OCI-LY7 (cell line): ENCODE results near the gene SH2D7. TPM values are rescaled to one million over a fixed set of nuclear protein-coding genes. Genes with fewer than 3 reads are reported as not detected.

Experiments used
- BruUV-seq: library from RNA; stranded (reverse); fragments of 400-500 nt; replicated peaks from 2 replicates; lab custom pipeline; 2021; lab: Mats Ljungman, UMichigan
- CTCF ChIA-PET: fragments of 300-600 bp; sonication (Branson Sonifier 250); formaldehyde crosslinking; loops from one replicate; lab custom pipeline; 2022; ENCODE audit warnings: antibody characterized with exemption; ENCODE audit not compliant: unreplicated experiment; lab: Charles Lee
- POLR2A ChIA-PET: fragments of 300-600 bp; sonication (Branson Sonifier 250); formaldehyde crosslinking; loops from one replicate; lab custom pipeline; 2022; ENCODE audit warnings: antibody characterized with exemption; lab: Charles Lee
- DNase-seq: peaks from one replicate; pipeline ENCODE4 v3.0.0-alpha.2; 2015; ENCODE audit warnings: low spot score
- H2AFZ ChIP-seq: fragments of 200-600 bp; sonication (generic), shearing (Covaris generic); 2 replicates; pipeline ENCODE4 v1.6.1; 2014; ENCODE audit warnings: mild to moderate bottlenecking, antibody characterized with exemption, low read length, moderate library complexity
- H3K27ac ChIP-seq: fragments of 200-600 bp; sonication (generic); 2 replicates; pipeline ENCODE4 v1.5.1; 2014; ENCODE audit warnings: mixed run types, low read depth, mild to moderate bottlenecking, moderate library complexity, low read length, inconsistent platforms; ENCODE audit not compliant: poor library complexity, severe bottlenecking
- H3K36me3 ChIP-seq: fragments of 200-600 bp; sonication (generic); 2 replicates; pipeline ENCODE4 v1.6.1; 2014; ENCODE audit warnings: mild to moderate bottlenecking, antibody characterized with exemption, low read length, moderate library complexity, mixed read lengths; ENCODE audit not compliant: insufficient read depth
- H3K4me1 ChIP-seq: fragments of 200-600 bp; sonication (generic); 2 replicates; pipeline ENCODE4 v1.5.1; 2014; ENCODE audit warnings: mild to moderate bottlenecking, low read length; ENCODE audit not compliant: insufficient read depth, poor library complexity, severe bottlenecking
- H3K4me2 ChIP-seq: fragments of 200-600 bp; sonication (generic); 2 replicates; pipeline ENCODE4 v1.6.1; 2014; ENCODE audit warnings: mild to moderate bottlenecking, low read length
- H3K4me3 ChIP-seq: fragments of 200-600 bp; sonication (generic); 2 replicates; pipeline ENCODE4 v1.5.1; 2014; ENCODE audit warnings: mild to moderate bottlenecking, low read depth, low read length; ENCODE audit not compliant: poor library complexity, severe bottlenecking
- H3K79me2 ChIP-seq: fragments of 200-600 bp; sonication (generic); 2 replicates; pipeline ENCODE4 v1.6.1; 2016; ENCODE audit warnings: low read depth, mild to moderate bottlenecking, low read length, moderate library complexity, mixed read lengths; ENCODE audit not compliant: insufficient read depth
- H3K9me2 ChIP-seq: fragments of 200-600 bp; sonication (generic); 2 replicates; pipeline ENCODE4 v1.6.1; 2016; ENCODE audit warnings: mild to moderate bottlenecking, low read length, mixed read lengths; ENCODE audit not compliant: insufficient read depth
- H3K9me3 ChIP-seq: fragments of 200-600 bp; sonication (generic); 2 replicates; pipeline ENCODE4 v1.6.1; 2014; ENCODE audit warnings: mild to moderate bottlenecking, mixed run types, low read length, mixed read lengths
- H4K20me1 ChIP-seq: fragments of 200-600 bp; sonication (generic); 2 replicates; pipeline ENCODE4 v1.6.1; 2014; ENCODE audit warnings: mild to moderate bottlenecking, antibody characterized with exemption, low read length, moderate library complexity, mixed read lengths; ENCODE audit not compliant: insufficient read depth
- EZH2phosphoT487 ChIP-seq: fragments of 200-600 bp; sonication (generic); IDR thresholded peaks from 2 replicates; pipeline ENCODE4 v1.6.1; 2018; ENCODE audit warnings: low read depth, borderline replicate concordance, mild to moderate bottlenecking, mixed run types, antibody characterized with exemption, low read length, moderate library complexity, mixed read lengths
- intact Hi-C: fragments of 100-400 bp; cut with micrococcal nuclease; formaldehyde crosslinking; loops from one replicate; pipeline ENCODE4 v1.10.0; 2022; ENCODE audit not compliant: unreplicated experiment
- total RNA-seq, 2 experiments: library from RNA; depleted of rRNA in 1 of 2; stranded (reverse); fragments of >200 nt in 1 of 2; shearing (Covaris generic) in 1 of 2; gene quantifications; 2 replicates each; pipeline ENCODE4 v1.2.3, GENCODE V29; 2014 to 2022
- TF ChIP-seq, protein P1 (sequence below): fragments of 200-600 bp; sonication (generic); conservative IDR thresholded peaks from 2 replicates; pipeline ENCODE4 v1.5.1; 2014; ENCODE audit warnings: mild to moderate bottlenecking, antibody characterized with exemption, low read length, moderate library complexity, mixed read lengths

Gene SH2D7
- total RNA-seq, 2 experiments from 2014 or later = not detected

DNA sequence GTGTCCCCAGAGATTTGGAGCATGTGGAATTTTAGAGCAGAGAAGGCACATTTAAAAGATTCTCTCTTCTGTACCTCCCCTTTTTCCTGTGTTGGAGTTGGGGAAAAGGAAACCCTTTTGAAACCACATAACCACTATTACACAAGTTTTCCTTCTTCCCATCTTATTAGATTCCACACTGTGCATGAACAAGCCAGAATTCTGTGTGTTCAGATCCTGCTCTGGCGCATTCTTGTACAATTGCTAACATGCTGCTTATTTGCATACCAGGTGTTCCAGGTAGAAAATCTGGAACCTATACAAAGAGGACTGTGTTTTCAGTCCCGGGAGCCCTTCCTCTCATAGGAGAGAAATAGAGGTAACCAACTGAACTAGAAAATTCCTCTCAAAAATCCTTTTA lies 41.4 kb downstream of the SH2D7 start:
- no peak overlapping the region for H2AFZ ChIP-seq
- H3K27ac ChIP-seq = no peak overlapping the region
- H3K9me2 ChIP-seq = no peaks in the 10 kb centered on the region
- TF ChIP-seq, protein P1, sequence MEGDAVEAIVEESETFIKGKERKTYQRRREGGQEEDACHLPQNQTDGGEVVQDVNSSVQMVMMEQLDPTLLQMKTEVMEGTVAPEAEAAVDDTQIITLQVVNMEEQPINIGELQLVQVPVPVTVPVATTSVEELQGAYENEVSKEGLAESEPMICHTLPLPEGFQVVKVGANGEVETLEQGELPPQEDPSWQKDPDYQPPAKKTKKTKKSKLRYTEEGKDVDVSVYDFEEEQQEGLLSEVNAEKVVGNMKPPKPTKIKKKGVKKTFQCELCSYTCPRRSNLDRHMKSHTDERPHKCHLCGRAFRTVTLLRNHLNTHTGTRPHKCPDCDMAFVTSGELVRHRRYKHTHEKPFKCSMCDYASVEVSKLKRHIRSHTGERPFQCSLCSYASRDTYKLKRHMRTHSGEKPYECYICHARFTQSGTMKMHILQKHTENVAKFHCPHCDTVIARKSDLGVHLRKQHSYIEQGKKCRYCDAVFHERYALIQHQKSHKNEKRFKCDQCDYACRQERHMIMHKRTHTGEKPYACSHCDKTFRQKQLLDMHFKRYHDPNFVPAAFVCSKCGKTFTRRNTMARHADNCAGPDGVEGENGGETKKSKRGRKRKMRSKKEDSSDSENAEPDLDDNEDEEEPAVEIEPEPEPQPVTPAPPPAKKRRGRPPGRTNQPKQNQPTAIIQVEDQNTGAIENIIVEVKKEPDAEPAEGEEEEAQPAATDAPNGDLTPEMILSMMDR = no peak
- no peak for TF ChIP-seq EZH2phosphoT487
- ChIA-PET POLR2A (no interaction called here), CTCF (no interaction called here)
- no peak for DNase-seq
- H3K36me3 ChIP-seq = no peaks in the 10 kb centered on the region
- H3K4me2 ChIP-seq = no peak overlapping the region
- H4K20me1 ChIP-seq = no peaks in the 10 kb centered on the region
- no peaks in the 10 kb centered on the region for H3K9me3 ChIP-seq
- intact Hi-C loops = loop anchor here (5.0 kb wide), 1 partner anchor 108 kb away; no protein-coding TSS in a partner anchor
- BruUV-seq = no TSS peak
- H3K4me1 ChIP-seq = peaks cover 8% of the 10 kb centered on the region
- no peaks in the 10 kb centered on the region for H3K79me2 ChIP-seq
- no peak overlapping the region for H3K4me3 ChIP-seq

DNA sequence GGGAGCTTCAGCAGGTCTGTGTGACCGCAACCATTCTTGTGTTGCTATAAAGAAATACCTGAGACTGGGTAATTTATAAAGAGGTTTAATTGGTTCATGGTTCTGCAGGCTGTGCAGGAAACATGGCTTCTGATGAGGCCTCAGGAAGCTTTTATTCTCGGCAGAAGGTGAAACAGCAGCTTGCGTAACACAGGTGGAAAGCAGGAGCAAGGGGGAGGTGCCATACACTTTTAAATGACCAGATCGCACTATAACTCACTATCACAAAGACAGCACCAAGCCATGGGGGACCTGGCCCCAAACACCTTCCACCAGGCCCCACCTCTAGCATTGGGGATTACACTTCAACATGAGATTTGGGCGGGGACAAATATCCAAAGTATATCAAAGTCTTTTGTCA lies 47.2 kb downstream of the SH2D7 start:
- Histone ChIP-seq H3K4me3 (no peak overlapping the region), H3K36me3 (no peaks in the 10 kb centered on the region), H3K27ac (no peak overlapping the region), H3K9me2 (no peaks in the 10 kb centered on the region), H3K9me3 (no peaks in the 10 kb centered on the region), H4K20me1 (no peaks in the 10 kb centered on the region), H3K4me2 (no peak overlapping the region), H3K4me1 (no peaks in the 10 kb centered on the region), H2AFZ (no peak overlapping the region), H3K79me2 (no peaks in the 10 kb centered on the region)
- TF ChIP-seq, protein P1 = no peak
- no peak for TF ChIP-seq EZH2phosphoT487
- intact Hi-C loops = no loop called here
- BruUV-seq = no TSS peak
- ChIA-PET POLR2A (interaction anchor here (0.9 to 1.3 kb wide), 2 partner anchors 8 to 27 kb away, joined by 3 to 7 read pairs; no protein-coding TSS in a partner anchor), CTCF (no interaction called here)
- no peak for DNase-seq

DNA sequence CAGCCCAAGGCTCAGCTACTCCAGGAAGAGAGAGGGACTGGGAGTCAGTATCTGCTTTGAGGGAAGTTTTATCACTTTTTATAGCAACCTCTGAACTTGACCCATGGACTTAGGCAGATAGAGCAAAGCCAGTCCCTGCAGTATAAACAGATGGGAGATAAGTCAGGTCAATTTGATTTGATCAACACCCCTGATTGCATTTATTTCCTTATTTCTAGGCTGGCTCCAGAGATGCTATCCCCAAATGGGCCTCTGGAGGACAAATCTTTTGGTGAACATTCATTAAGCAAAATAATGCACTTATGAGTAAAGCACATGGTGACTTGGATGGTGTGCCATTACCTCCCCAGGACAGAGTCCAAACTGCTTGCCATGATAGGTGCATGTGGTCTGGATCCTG lies 47.9 kb downstream of the SH2D7 start:
- Histone ChIP-seq H3K27ac (no peak overlapping the region), H4K20me1 (no peaks in the 10 kb centered on the region), H3K79me2 (no peaks in the 10 kb centered on the region), H3K4me2 (no peak overlapping the region), H3K4me1 (no peaks in the 10 kb centered on the region), H3K36me3 (no peaks in the 10 kb centered on the region), H3K4me3 (no peak overlapping the region), H3K9me3 (no peaks in the 10 kb centered on the region), H3K9me2 (no peaks in the 10 kb centered on the region), H2AFZ (no peak overlapping the region)
- DNase-seq = no peak
- BruUV-seq = no TSS peak
- CTCF ChIA-PET = no interaction called here
- TF ChIP-seq, protein P1 = no peak
- no peak for TF ChIP-seq EZH2phosphoT487
- POLR2A ChIA-PET = interaction anchor here (1.3 kb wide), 1 partner anchor 8 kb away, joined by 7 read pairs; no protein-coding TSS in a partner anchor
- intact Hi-C loops = no loop called here
